Right lobe of liver (tissue), 6 donors: Measurements from ENCODE around the gene KRT33A. TPM values are rescaled to one million over a fixed set of nuclear protein-coding genes. Genes with fewer than 3 reads are reported as not detected.
"Not testable (repeated sequence)": the region's sequence is repeated elsewhere in the genome, so short reads cannot be mapped to it uniquely, and the experiment has no call there.

ENCODE experiments used
- ATAC-seq, 4 donors: fragments of 200-7000 bp; cut with Tn5 transposase; one replicate each; pipeline ENCODE4 v1.9.1; 2020; ENCODE audit warnings: mild to moderate bottlenecking in 4 of 4, moderate library complexity in 4 of 4
- DNase-seq, 3 donors: peaks; one replicate each; pipeline ENCODE4 v3.0.0-alpha.2; 2020
- H3K27ac ChIP-seq, 3 donors: fragments of 200-600 bp; one replicate each; pipeline ENCODE4 v1.8.0; 2022
- H3K27me3 ChIP-seq, 2 donors: fragments of 200-600 bp; one replicate each; pipeline ENCODE4 v1.8.0; 2022
- H3K36me3 ChIP-seq, 4 donors: fragments of 200-600 bp; sonication (generic) in 1 of 4; one replicate each; pipeline versions ENCODE4 v1.5.1 to v1.8.0; 2017 to 2022; ENCODE audit warnings: control low read depth in 1 of 4
- H3K4me1 ChIP-seq, 4 donors: fragments of 200-600 bp; sonication (generic) in 1 of 4; one replicate each; pipeline versions ENCODE4 v1.5.1 to v1.8.0; 2017 to 2022; ENCODE audit warnings: control low read depth in 1 of 4
- H3K4me3 ChIP-seq, 3 donors: fragments of 200-600 bp; one replicate each; pipeline ENCODE4 v1.8.0; 2022
- H3K9me3 ChIP-seq, 4 donors: fragments of 200-600 bp; sonication (generic) in 1 of 4; one replicate each; pipeline versions ENCODE4 v1.5.1 to v1.8.0; 2017 to 2022; ENCODE audit warnings: control low read depth in 1 of 4
- CTCF ChIP-seq, 4 donors: fragments of 200-600 bp in 3 of 4; fragments of 450-650 bp in 1 of 4; IDR thresholded peaks; one replicate each; pipeline versions ENCODE4 v1.5.1 to v1.8.0; 2016 to 2022; ENCODE audit warnings: antibody characterized with exemption in 4 of 4, mild to moderate bottlenecking in 2 of 4
- POLR2A ChIP-seq: fragments of 450-650 bp; IDR thresholded peaks from one replicate; pipeline ENCODE4 v1.6.1; 2017; ENCODE audit warnings: antibody characterized with exemption, mild to moderate bottlenecking
- whole genome bisulfite sequencing: methylation state at CpG from one replicate; pipeline ENCODE4 v1.1.6; 2018; ENCODE audit warnings: low coverage, low lambda C conversion rate; ENCODE audit not compliant: insufficient coverage; ENCODE audit errors: missing lambda C conversion rate; 5-methylcytosine and 5-hydroxymethylcytosine counted together
- intact Hi-C, 2 donors: fragments of 100-400 bp; cut with DNase I; formaldehyde crosslinking; loops; one replicate each; pipeline versions ENCODE4 v1.11.2 to v1.14.1; 2022
- total RNA-seq, 6 experiments: library from RNA; depleted of rRNA in 2 of 6; stranded (reverse); fragments of >200 nt in 2 of 6; fragmentation: NEBNext Ultra II Directional in 3 of 6; extraction: Animal tissue kit (Norgen Biotek cat#: 25700) in 3 of 6; gene quantifications; one replicate each; pipeline versions ENCODE4 v1.1.0 to v1.2.4, GENCODE V29; 2016 to 2023
- donor health status: DM: no; HTN: yes; CAD: no.
- donor health status: DM: no; HTN: no; CAD: no.
- donor health status: DM: no; HTN: no; CAD: no.
- donor health status: DM: no; HTN: yes; CAD: no.
- donor health status: DM: no; HTN: yes; CAD: no.

KRT33A gene
- total RNA-seq, 6 experiments from 2014 or later = not detected

GRCh38 chr17:41354536-41354935, 3.9 kb upstream of the KRT33A start:
- Histone ChIP-seq H3K27me3 (no peaks in the 10 kb centered on the region), H3K4me1 (no peaks in the 10 kb centered on the region), H3K4me3 (no peak overlapping the region), H3K36me3 (no peaks in the 10 kb centered on the region), H3K27ac (no peak overlapping the region), H3K9me3 (no peaks in the 10 kb centered on the region)
- intact Hi-C loops = no loop called here
- DNase-seq (no peak), ATAC-seq (no peak)
- 58% methylated on average over 4 of the region's 4 CpGs for WGBS
- no peak for TF ChIP-seq CTCF (IDR thresholded peaks at IDR 0.05)
- TF ChIP-seq POLR2A = no peak

- Histone ChIP-seq H3K27ac (no peak overlapping the region), H3K4me3 (no peak overlapping the region), H3K27me3 (no peaks in the 10 kb centered on the region), H3K9me3 (no peaks in the 10 kb centered on the region), H3K36me3 (no peaks in the 10 kb centered on the region), H3K4me1 (no peaks in the 10 kb centered on the region)
- ATAC-seq = no peak
- no peak for TF ChIP-seq CTCF (IDR thresholded peaks at IDR 0.05)
- no peak for TF ChIP-seq POLR2A
- WGBS = 50% methylated on average over 4 of the region's 7 CpGs
- intact Hi-C loops = no loop called here
- no peak for DNase-seq
Measured at GRCh38 chr17:41352597-41353366, 2.2 kb upstream of the KRT33A start.

- TF ChIP-seq CTCF (IDR thresholded peaks at IDR 0.05) (no peak), POLR2A (no peak)
- H3K4me3 ChIP-seq = no peak overlapping the region
- intact Hi-C loops = no loop called here
- ATAC-seq (no peak), DNase-seq (no peak)
- H3K4me1 ChIP-seq = no peaks in the 10 kb centered on the region
- H3K9me3 ChIP-seq = no peaks in the 10 kb centered on the region
- WGBS = 63% methylated on average over 2 of the region's 2 CpGs
- no peak overlapping the region for H3K27ac ChIP-seq
- H3K36me3 ChIP-seq = no peaks in the 10 kb centered on the region
- H3K27me3 ChIP-seq = no peaks in the 10 kb centered on the region
Measured at GRCh38 chr17:41351177-41351576, 549 bp upstream of the KRT33A start.

GRCh38 chr17:41347869-41348760, 2.5 kb downstream of the KRT33A start:
- Histone ChIP-seq H3K27ac (no peak overlapping the region), H3K4me1 (no peaks in the 10 kb centered on the region), H3K36me3 (no peaks in the 10 kb centered on the region), H3K27me3 (no peaks in the 10 kb centered on the region), H3K4me3 (no peak overlapping the region), H3K9me3 (no peaks in the 10 kb centered on the region)
- WGBS = 64% methylated on average over 4 of the region's 7 CpGs
- intact Hi-C loops = no loop called here
- no peak for DNase-seq
- TF ChIP-seq CTCF (IDR thresholded peaks at IDR 0.05) (no peak), POLR2A (no peak)
- ATAC-seq = no peak

- DNase-seq, H3K9me3 ChIP-seq, H3K36me3 ChIP-seq, H3K4me1 ChIP-seq, intact Hi-C loops, H3K27ac ChIP-seq, H3K27me3 ChIP-seq, ATAC-seq, H3K4me3 ChIP-seq: not testable (repeated sequence)
- WGBS = 79% methylated on average over 8 of the region's 16 CpGs
Measured at GRCh38 chr17:41346421-41346820, 4.2 kb downstream of the KRT33A start.
